Measurements from ENCODE around the gene STXBP6.

GRCh38 chr14:24993631-24994030 lies 56.3 kb downstream of the STXBP6 start:
- TF ChIP-seq CTCF (IDR thresholded peaks at IDR 0.05) (no peak), POLR2AphosphoS5 (IDR thresholded peaks at IDR 0.05; ENCODE audit: low read depth, low read length) (no peak), SIN3A (IDR thresholded peaks at IDR 0.05; ENCODE audit: borderline replicate concordance, insufficient read depth, low read depth, low read length) (no peak), REST (IDR thresholded peaks at IDR 0.05; ENCODE audit: insufficient read depth in 1 of 2, low read depth in 2 of 2, low read length in 1 of 2) (no peak)
